ENCODE results near the gene CEP192. TPM values are rescaled to one million over a fixed set of nuclear protein-coding genes. Genes with fewer than 3 reads are reported as not detected.

Gene CEP192
- polyA plus RNA-seq, 1 donor (not counting 4 experiments of a cell fraction or from before 2014, with no cell fraction given): 16.6 TPM

DNA sequence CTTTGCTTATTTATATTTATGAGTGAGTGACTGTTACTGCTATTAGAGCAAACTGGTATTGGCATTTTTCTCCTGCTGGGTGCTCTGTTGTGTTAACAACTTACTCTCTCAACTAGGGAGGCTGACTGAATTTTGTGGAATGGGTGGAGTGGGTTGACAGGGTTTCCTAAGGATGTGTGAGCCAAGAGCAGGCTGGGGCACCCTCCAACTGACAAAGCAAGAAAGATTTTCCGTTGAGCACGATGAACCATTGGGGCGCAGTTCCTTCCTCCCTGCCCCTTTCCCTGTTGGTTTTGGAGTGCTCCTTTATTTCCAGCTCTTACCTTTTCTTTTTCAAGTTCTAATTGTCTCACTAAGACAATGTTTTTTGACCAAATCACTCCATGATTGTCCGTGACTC, 23.0 kb upstream of the CEP192 start:
- H3K27ac ChIP-seq (ENCODE audit: control insufficient read depth, insufficient read depth, low read length): no peak overlapping the region
- no peaks in the 10 kb centered on the region for H3K27me3 ChIP-seq (ENCODE audit: control insufficient read depth, extremely low read depth, insufficient read depth, low read length)
- H3K4me2 ChIP-seq (ENCODE audit: control insufficient read depth, extremely low read depth, insufficient read depth, low read depth, low read length): no peak overlapping the region
- no peak for TF ChIP-seq EZH2 (IDR thresholded peaks at IDR 0.05; ENCODE audit: low read length)
- TF ChIP-seq CTCF (optimal IDR thresholded peaks at IDR 0.05 in 1 of 3, IDR thresholded peaks at IDR 0.05 in 1 of 3, conservative IDR thresholded peaks at IDR 0.05 in 1 of 3; ENCODE audit: extremely low read depth in 1 of 3, insufficient read depth in 2 of 3, low read length in 3 of 3): no peak
- no peak overlapping the region for H3K9ac ChIP-seq (ENCODE audit: control insufficient read depth, extremely low read depth, insufficient read depth, low read length)
- dilution Hi-C loops (cut with MboI; ENCODE audit: extremely low pct_ligation_motif_present, low sequenced_read_pairs): no loop called here
- no peaks in the 10 kb centered on the region for H4K20me1 ChIP-seq (ENCODE audit: control insufficient read depth, extremely low read depth, insufficient read depth, low read length)
- FAIRE-seq (no peak), DNase-seq (ENCODE audit: low read depth, low spot score) (no peak)
- no peak overlapping the region for H2AFZ ChIP-seq (ENCODE audit: control insufficient read depth, low read length)
- H3K36me3 ChIP-seq (ENCODE audit: control insufficient read depth in 2 of 2, extremely low read depth in 1 of 2, insufficient read depth in 2 of 2, low read length in 2 of 2): peaks cover 11 to 40% of the 10 kb centered on the region in 2 experiments
- H3K4me1 ChIP-seq (ENCODE audit: control insufficient read depth, extremely low read depth, insufficient read depth, low read length): no peaks in the 10 kb centered on the region
- H3K4me3 ChIP-seq (ENCODE audit: control insufficient read depth in 2 of 3, extremely low read depth in 1 of 3, insufficient read depth in 2 of 3, low read depth in 1 of 3, low read length in 3 of 3): no peak overlapping the region
- H3K79me2 ChIP-seq (ENCODE audit: control insufficient read depth, insufficient read depth, low read length): no peaks in the 10 kb centered on the region
- no peaks in the 10 kb centered on the region for H3K9me3 ChIP-seq (ENCODE audit: control insufficient read depth, low read depth, low read length)
- no peaks in the 10 kb centered on the region for H3K9me1 ChIP-seq (ENCODE audit: control insufficient read depth, extremely low read depth, insufficient read depth, low read length)

- Histone ChIP-seq H4K20me1 (ENCODE audit: control insufficient read depth, extremely low read depth, insufficient read depth, low read length) (no peaks in the 10 kb centered on the region), H3K79me2 (ENCODE audit: control insufficient read depth, insufficient read depth, low read length) (no peaks in the 10 kb centered on the region), H2AFZ (ENCODE audit: control insufficient read depth, low read length) (no peak overlapping the region), H3K27ac (ENCODE audit: control insufficient read depth, insufficient read depth, low read length) (no peak overlapping the region), H3K9ac (ENCODE audit: control insufficient read depth, extremely low read depth, insufficient read depth, low read length) (no peak overlapping the region), H3K4me3 (ENCODE audit: control insufficient read depth in 2 of 3, extremely low read depth in 1 of 3, insufficient read depth in 2 of 3, low read depth in 1 of 3, low read length in 3 of 3) (no peak overlapping the region), H3K4me1 (ENCODE audit: control insufficient read depth, extremely low read depth, insufficient read depth, low read length) (no peaks in the 10 kb centered on the region), H3K9me1 (ENCODE audit: control insufficient read depth, extremely low read depth, insufficient read depth, low read length) (no peaks in the 10 kb centered on the region), H3K9me3 (ENCODE audit: control insufficient read depth, low read depth, low read length) (no peaks in the 10 kb centered on the region), H3K27me3 (ENCODE audit: control insufficient read depth, extremely low read depth, insufficient read depth, low read length) (no peaks in the 10 kb centered on the region), H3K36me3 (ENCODE audit: control insufficient read depth in 2 of 2, extremely low read depth in 1 of 2, insufficient read depth in 2 of 2, low read length in 2 of 2) (peaks cover 8 to 36% of the 10 kb centered on the region in 2 experiments), H3K4me2 (ENCODE audit: control insufficient read depth, extremely low read depth, insufficient read depth, low read depth, low read length) (no peak overlapping the region)
- FAIRE-seq (no peak), DNase-seq (ENCODE audit: low read depth, low spot score) (no peak)
- dilution Hi-C loops (cut with MboI; ENCODE audit: extremely low pct_ligation_motif_present, low sequenced_read_pairs): no loop called here
- no peak for TF ChIP-seq CTCF (optimal IDR thresholded peaks at IDR 0.05 in 1 of 3, IDR thresholded peaks at IDR 0.05 in 1 of 3, conservative IDR thresholded peaks at IDR 0.05 in 1 of 3; ENCODE audit: extremely low read depth in 1 of 3, insufficient read depth in 2 of 3, low read length in 3 of 3)
- no peak for TF ChIP-seq EZH2 (IDR thresholded peaks at IDR 0.05; ENCODE audit: low read length)
These were observed 22.5 kb upstream of the CEP192 start for GRCh38 chr18:12968619-12969018.

Data from keratinocyte (primary cell).